K562 (cell line): ENCODE measurements around the gene CDT1. TPM values are rescaled to one million over a fixed set of nuclear protein-coding genes. Genes with fewer than 3 reads are reported as not detected.

ENCODE experiments used
- BCOR ChIP-seq: fragments of 450-650 bp; IDR thresholded peaks from 2 replicates; pipeline ENCODE4 v1.6.1; 2016
- CC2D1A ChIP-seq: fragments of 450-650 bp; IDR thresholded peaks from 2 replicates; pipeline ENCODE4 v1.6.1; 2017; ENCODE audit warnings: mild to moderate bottlenecking
- polyA plus RNA-seq, 8 experiments: library from polyadenylated mRNA; depleted of rRNA in 4 of 8; stranded (reverse) in 5 of 8; unstranded in 3 of 8; fragments of >200 nt; fragmentation: Nextera tagmentation in 2 of 8; fragmentation: Illumina TruSeq in 1 of 8; extraction: Ambion mirVana in 2 of 8; extraction: Trizol in 1 of 8; gene quantifications; 2 replicates each; pipeline versions ENCODE4 v1.2.1 to v1.2.3, GENCODE V29; 2011 to 2014; ENCODE audit warnings: inconsistent platforms in 1 of 8, missing spikeins in 1 of 8
- total RNA-seq, 7 experiments: library from RNA; depleted of rRNA in 6 of 7; stranded (reverse); fragments of >200 nt in 6 of 7; fragmentation: Illumina TruSeq in 2 of 7; extraction: Trizol in 2 of 7; gene quantifications; 2 replicates each; pipeline versions ENCODE4 v1.2.1 to v1.2.3, GENCODE V29; 2011 to 2021; ENCODE audit warnings: low replicate concordance in 1 of 7
- TF ChIP-seq, protein P1 (sequence below): fragments of 450-650 bp; IDR thresholded peaks from 2 replicates; pipeline ENCODE4 v1.6.1; 2016; ENCODE audit warnings: mild to moderate bottlenecking, moderate library complexity

Gene CDT1
- total and polyA plus RNA-seq, 9 of the 15 experiments (the other 6 are each of a cell fraction or from before 2014, with no cell fraction given), result 0.92 to 178 (median 14.2) TPM

DNA sequence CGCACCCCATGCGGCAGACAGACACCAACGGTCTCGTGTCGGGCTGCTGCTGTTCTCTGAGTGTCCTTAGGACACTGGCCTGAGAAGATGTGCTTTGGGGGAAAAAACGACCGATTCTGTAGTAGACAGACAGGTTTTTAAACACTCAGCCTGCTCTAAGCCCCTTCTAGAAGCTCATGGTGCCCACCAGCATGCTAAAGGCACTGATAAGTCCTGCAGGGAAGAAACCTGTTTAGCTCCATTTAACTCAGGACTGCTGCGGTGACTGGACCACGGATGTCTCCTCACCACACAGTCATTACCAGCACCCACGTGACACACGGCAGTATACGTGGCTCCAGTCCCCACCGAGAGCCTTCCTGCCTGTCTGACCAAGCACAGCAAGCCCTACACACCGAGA is 27.2 kb downstream of the CDT1 start (continued):
- TF ChIP-seq, protein P1, sequence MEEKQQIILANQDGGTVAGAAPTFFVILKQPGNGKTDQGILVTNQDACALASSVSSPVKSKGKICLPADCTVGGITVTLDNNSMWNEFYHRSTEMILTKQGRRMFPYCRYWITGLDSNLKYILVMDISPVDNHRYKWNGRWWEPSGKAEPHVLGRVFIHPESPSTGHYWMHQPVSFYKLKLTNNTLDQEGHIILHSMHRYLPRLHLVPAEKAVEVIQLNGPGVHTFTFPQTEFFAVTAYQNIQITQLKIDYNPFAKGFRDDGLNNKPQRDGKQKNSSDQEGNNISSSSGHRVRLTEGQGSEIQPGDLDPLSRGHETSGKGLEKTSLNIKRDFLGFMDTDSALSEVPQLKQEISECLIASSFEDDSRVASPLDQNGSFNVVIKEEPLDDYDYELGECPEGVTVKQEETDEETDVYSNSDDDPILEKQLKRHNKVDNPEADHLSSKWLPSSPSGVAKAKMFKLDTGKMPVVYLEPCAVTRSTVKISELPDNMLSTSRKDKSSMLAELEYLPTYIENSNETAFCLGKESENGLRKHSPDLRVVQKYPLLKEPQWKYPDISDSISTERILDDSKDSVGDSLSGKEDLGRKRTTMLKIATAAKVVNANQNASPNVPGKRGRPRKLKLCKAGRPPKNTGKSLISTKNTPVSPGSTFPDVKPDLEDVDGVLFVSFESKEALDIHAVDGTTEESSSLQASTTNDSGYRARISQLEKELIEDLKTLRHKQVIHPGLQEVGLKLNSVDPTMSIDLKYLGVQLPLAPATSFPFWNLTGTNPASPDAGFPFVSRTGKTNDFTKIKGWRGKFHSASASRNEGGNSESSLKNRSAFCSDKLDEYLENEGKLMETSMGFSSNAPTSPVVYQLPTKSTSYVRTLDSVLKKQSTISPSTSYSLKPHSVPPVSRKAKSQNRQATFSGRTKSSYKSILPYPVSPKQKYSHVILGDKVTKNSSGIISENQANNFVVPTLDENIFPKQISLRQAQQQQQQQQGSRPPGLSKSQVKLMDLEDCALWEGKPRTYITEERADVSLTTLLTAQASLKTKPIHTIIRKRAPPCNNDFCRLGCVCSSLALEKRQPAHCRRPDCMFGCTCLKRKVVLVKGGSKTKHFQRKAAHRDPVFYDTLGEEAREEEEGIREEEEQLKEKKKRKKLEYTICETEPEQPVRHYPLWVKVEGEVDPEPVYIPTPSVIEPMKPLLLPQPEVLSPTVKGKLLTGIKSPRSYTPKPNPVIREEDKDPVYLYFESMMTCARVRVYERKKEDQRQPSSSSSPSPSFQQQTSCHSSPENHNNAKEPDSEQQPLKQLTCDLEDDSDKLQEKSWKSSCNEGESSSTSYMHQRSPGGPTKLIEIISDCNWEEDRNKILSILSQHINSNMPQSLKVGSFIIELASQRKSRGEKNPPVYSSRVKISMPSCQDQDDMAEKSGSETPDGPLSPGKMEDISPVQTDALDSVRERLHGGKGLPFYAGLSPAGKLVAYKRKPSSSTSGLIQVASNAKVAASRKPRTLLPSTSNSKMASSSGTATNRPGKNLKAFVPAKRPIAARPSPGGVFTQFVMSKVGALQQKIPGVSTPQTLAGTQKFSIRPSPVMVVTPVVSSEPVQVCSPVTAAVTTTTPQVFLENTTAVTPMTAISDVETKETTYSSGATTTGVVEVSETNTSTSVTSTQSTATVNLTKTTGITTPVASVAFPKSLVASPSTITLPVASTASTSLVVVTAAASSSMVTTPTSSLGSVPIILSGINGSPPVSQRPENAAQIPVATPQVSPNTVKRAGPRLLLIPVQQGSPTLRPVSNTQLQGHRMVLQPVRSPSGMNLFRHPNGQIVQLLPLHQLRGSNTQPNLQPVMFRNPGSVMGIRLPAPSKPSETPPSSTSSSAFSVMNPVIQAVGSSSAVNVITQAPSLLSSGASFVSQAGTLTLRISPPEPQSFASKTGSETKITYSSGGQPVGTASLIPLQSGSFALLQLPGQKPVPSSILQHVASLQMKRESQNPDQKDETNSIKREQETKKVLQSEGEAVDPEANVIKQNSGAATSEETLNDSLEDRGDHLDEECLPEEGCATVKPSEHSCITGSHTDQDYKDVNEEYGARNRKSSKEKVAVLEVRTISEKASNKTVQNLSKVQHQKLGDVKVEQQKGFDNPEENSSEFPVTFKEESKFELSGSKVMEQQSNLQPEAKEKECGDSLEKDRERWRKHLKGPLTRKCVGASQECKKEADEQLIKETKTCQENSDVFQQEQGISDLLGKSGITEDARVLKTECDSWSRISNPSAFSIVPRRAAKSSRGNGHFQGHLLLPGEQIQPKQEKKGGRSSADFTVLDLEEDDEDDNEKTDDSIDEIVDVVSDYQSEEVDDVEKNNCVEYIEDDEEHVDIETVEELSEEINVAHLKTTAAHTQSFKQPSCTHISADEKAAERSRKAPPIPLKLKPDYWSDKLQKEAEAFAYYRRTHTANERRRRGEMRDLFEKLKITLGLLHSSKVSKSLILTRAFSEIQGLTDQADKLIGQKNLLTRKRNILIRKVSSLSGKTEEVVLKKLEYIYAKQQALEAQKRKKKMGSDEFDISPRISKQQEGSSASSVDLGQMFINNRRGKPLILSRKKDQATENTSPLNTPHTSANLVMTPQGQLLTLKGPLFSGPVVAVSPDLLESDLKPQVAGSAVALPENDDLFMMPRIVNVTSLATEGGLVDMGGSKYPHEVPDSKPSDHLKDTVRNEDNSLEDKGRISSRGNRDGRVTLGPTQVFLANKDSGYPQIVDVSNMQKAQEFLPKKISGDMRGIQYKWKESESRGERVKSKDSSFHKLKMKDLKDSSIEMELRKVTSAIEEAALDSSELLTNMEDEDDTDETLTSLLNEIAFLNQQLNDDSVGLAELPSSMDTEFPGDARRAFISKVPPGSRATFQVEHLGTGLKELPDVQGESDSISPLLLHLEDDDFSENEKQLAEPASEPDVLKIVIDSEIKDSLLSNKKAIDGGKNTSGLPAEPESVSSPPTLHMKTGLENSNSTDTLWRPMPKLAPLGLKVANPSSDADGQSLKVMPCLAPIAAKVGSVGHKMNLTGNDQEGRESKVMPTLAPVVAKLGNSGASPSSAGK, result no peak
- TF ChIP-seq CC2D1A, result no peak
- 0 out of 2 replicates have a peak, but pooled peaks have one; percentile 21 for TF ChIP-seq BCOR
